SK-N-SH (cell line): ENCODE results near the gene SLC25A25. TPM values are rescaled to one million over a fixed set of nuclear protein-coding genes. Genes with fewer than 3 reads are reported as not detected.

Experiments used
- CTCF ChIA-PET: fragments of 300-600, 350-600 bp; formaldehyde crosslinking; extraction: SDS; loops from one replicate; lab custom pipeline; 2021; lab: Yijun Ruan, JAX
- POLR2A ChIA-PET: fragments of 350-600 bp; sonication (Branson Sonifier 250); formaldehyde crosslinking; extraction: SDS; loops from one replicate; lab custom pipeline; 2020; ENCODE audit warnings: antibody characterized with exemption, inconsistent platforms; lab: Yijun Ruan, JAX
- DNase-seq: peaks from one replicate; pipeline ENCODE4 v3.0.0; 2012
- H2AFZ ChIP-seq: fragments of 200-600 bp; sonication (generic); 2 replicates; pipeline ENCODE4 v1.8.1; 2016; ENCODE audit warnings: antibody characterized with exemption, mild to moderate bottlenecking, low read depth
- H3F3A ChIP-seq: fragments of 200-600 bp; sonication (generic); replicated peaks from 2 replicates; pipeline ENCODE3; 2016; ENCODE audit warnings: antibody characterized with exemption, mild to moderate bottlenecking; ENCODE audit not compliant: insufficient read depth
- H3K27ac ChIP-seq, 2 experiments: fragments of 200-500 bp in 1 of 2; fragments of 200-600 bp in 1 of 2; sonication (Bioruptor generic) in 1 of 2; sonication (generic), shearing (Covaris generic) in 1 of 2; 2 replicates each; pipeline versions ENCODE4 v1.5.1 to v1.6.1; 2014 to 2016; ENCODE audit warnings: low read depth in 2 of 2, inconsistent platforms in 1 of 2, low read length in 1 of 2, mild to moderate bottlenecking in 1 of 2, mixed read lengths in 1 of 2
- H3K27me3 ChIP-seq: fragments of 200-600 bp; sonication (generic), shearing (Covaris generic); 2 replicates; pipeline ENCODE4 v1.6.1; 2016; ENCODE audit warnings: mixed run types; ENCODE audit not compliant: insufficient read depth
- H3K36me3 ChIP-seq, 2 experiments: fragments of 200-500 bp in 1 of 2; fragments of 200-600 bp in 1 of 2; sonication (Bioruptor generic) in 1 of 2; sonication (generic) in 1 of 2; replicated peaks in 1 of 2; 2 replicates each; pipeline versions ENCODE3 to v1.5.1; 2014 to 2016; ENCODE audit warnings: low read length in 1 of 2, mild to moderate bottlenecking in 1 of 2; ENCODE audit not compliant: insufficient read depth in 2 of 2, control insufficient read depth in 1 of 2
- H3K4me1 ChIP-seq, 2 experiments: fragments of 200-500 bp in 1 of 2; fragments of 200-600 bp in 1 of 2; sonication (Bioruptor generic) in 1 of 2; sonication (generic), shearing (Covaris generic) in 1 of 2; 2 replicates each; pipeline versions ENCODE4 v1.5.1 to v1.6.1; 2014 to 2016; ENCODE audit warnings: low read depth in 1 of 2, low read length in 1 of 2, mixed run types in 1 of 2; ENCODE audit not compliant: insufficient read depth in 2 of 2, control insufficient read depth in 1 of 2
- H3K4me2 ChIP-seq: fragments of 200-600 bp; sonication (generic), shearing (Covaris generic); 2 replicates; pipeline ENCODE4 v1.6.1; 2017; ENCODE audit warnings: mixed run types
- H3K4me3 ChIP-seq, 2 experiments: fragments of 200-500 bp in 1 of 2; fragments of 200-600 bp in 1 of 2; sonication (Bioruptor generic) in 1 of 2; sonication (generic), shearing (Covaris generic) in 1 of 2; 2 replicates each; pipeline versions ENCODE4 v1.5.1 to v1.8.1; 2014 to 2016; ENCODE audit warnings: low read depth in 2 of 2, inconsistent platforms in 1 of 2, low read length in 1 of 2, mild to moderate bottlenecking in 1 of 2, mixed read lengths in 1 of 2, moderate library complexity in 1 of 2
- H3K79me2 ChIP-seq: fragments of 200-600 bp; sonication (generic); 2 replicates; pipeline ENCODE4 v1.8.1; 2017; ENCODE audit warnings: mild to moderate bottlenecking; ENCODE audit not compliant: insufficient read depth
- H3K9ac ChIP-seq: fragments of 200-600 bp; sonication (generic); 2 replicates; pipeline ENCODE4 v1.6.1; 2017; ENCODE audit warnings: mixed run types
- H3K9me2 ChIP-seq: fragments of 200-600 bp; sonication (generic); 2 replicates; pipeline ENCODE4 v1.6.1; 2017; ENCODE audit warnings: mixed run types
- H3K9me3 ChIP-seq: fragments of 200-600 bp; sonication (generic); 2 replicates; pipeline ENCODE4 v1.6.1; 2017; ENCODE audit warnings: mixed run types, mild to moderate bottlenecking, moderate library complexity
- H4K20me1 ChIP-seq: fragments of 200-600 bp; sonication (generic); 2 replicates; pipeline ENCODE4 v1.6.1; 2017; ENCODE audit warnings: mild to moderate bottlenecking, mixed run types; ENCODE audit not compliant: insufficient read depth
- ELF1 ChIP-seq: IDR thresholded peaks from 2 replicates; pipeline ENCODE4 v1.4.0; 2012
- FOSL2 ChIP-seq: IDR thresholded peaks from 2 replicates; pipeline ENCODE4 v1.4.0; 2012; ENCODE audit warnings: low read depth, mild to moderate bottlenecking, moderate library complexity, borderline replicate concordance
- FOXJ3 ChIP-seq: sonication (generic); formaldehyde crosslinking; IDR thresholded peaks from 2 replicates; pipeline ENCODE4 v1.5.1; 2020; ENCODE audit warnings: mild to moderate bottlenecking, missing genetic modification reagents
- GABPA ChIP-seq: IDR thresholded peaks from 2 replicates; pipeline ENCODE4 v1.4.0; 2012; ENCODE audit warnings: low read depth, mild to moderate bottlenecking
- MAX ChIP-seq: IDR thresholded peaks from 2 replicates; pipeline ENCODE4 v1.4.0; 2012; ENCODE audit warnings: low read depth
- MEF2A ChIP-seq: IDR thresholded peaks from 2 replicates; pipeline ENCODE4 v1.4.0; 2012; ENCODE audit warnings: low read depth, borderline replicate concordance
- MXI1 ChIP-seq: IDR thresholded peaks from 2 replicates; pipeline ENCODE4 v1.6.1; 2012; ENCODE audit warnings: mild to moderate bottlenecking, low read depth, low read length, improper control_type of control experiment
- NFIC ChIP-seq: IDR thresholded peaks from 2 replicates; pipeline ENCODE4 v1.4.0; 2012; ENCODE audit warnings: borderline replicate concordance
- NRF1 ChIP-seq: IDR thresholded peaks from 2 replicates; pipeline ENCODE4 v1.6.1; 2012; ENCODE audit warnings: low read depth, mild to moderate bottlenecking, low read length
- PBX3 ChIP-seq: IDR thresholded peaks from 2 replicates; pipeline ENCODE4; 2012
- RFX5 ChIP-seq: IDR thresholded peaks from 2 replicates; pipeline ENCODE4 v1.6.1; 2012; ENCODE audit warnings: mild to moderate bottlenecking, improper control_type of control experiment, low read length
- SIN3A ChIP-seq: IDR thresholded peaks from 2 replicates; pipeline ENCODE4 v1.6.1; 2012; ENCODE audit warnings: low read depth, mild to moderate bottlenecking, low read length, moderate library complexity, borderline replicate concordance
- TCF12 ChIP-seq: IDR thresholded peaks from 2 replicates; pipeline ENCODE4 v1.4.0; 2012
- TEAD4 ChIP-seq: IDR thresholded peaks from 2 replicates; pipeline ENCODE4 v1.4.0; 2012; ENCODE audit warnings: mild to moderate bottlenecking, borderline replicate concordance; ENCODE audit not compliant: insufficient read depth
- USF1 ChIP-seq: IDR thresholded peaks from 2 replicates; pipeline ENCODE4 v1.4.0; 2012; ENCODE audit warnings: low read depth, borderline replicate concordance
- USF2 ChIP-seq: fragments of 150-350 bp; IDR thresholded peaks from 2 replicates; pipeline ENCODE4 v1.6.1; 2017; ENCODE audit warnings: antibody characterized with exemption, low read length, low read depth, borderline replicate concordance
- WGBS: methylation state at CpG from one replicate; pipeline ENCODE4 v1.1.6; 2017; ENCODE audit warnings: low lambda C conversion rate; 5-methylcytosine and 5-hydroxymethylcytosine counted together
- polyA plus RNA-seq, 3 experiments: library from polyadenylated mRNA; depleted of rRNA; stranded (reverse); fragments of >200 nt; gene quantifications; 2 replicates each; pipeline ENCODE4 v1.2.3, GENCODE V29; 2012

SLC25A25 gene
- polyA plus RNA-seq, 1 of the 3 experiments (the other 2 are of a cell fraction) = 12.1 TPM

GRCh38 chr9:128077847-128078503 lies 9.9 kb downstream of the SLC25A25 start (continued):
- no peak for TF ChIP-seq TEAD4
- no peak for TF ChIP-seq TCF12
- TF ChIP-seq SIN3A = no peak
- TF ChIP-seq RFX5 = no peak
- TF ChIP-seq MEF2A = no peak
- TF ChIP-seq USF1 = no peak
- TF ChIP-seq MXI1 = no peak

GRCh38 chr9:128078504-128079434 lies 10.7 kb downstream of the SLC25A25 start:
- Histone ChIP-seq H3K4me1 (peaks cover 7 to 33% of the 10 kb centered on the region in 2 experiments; a peak in 2 of 4 replicates), H3F3A (peaks cover 40% of the 10 kb centered on the region), H3K4me2 (0 out of 2 replicates have a peak overlapping the region, but pooled peaks have one; percentile 37), H3K9ac (no peak overlapping the region), H3K9me2 (no peaks in the 10 kb centered on the region), H2AFZ (no peak overlapping the region), H3K9me3 (no peaks in the 10 kb centered on the region), H3K27me3 (no peaks in the 10 kb centered on the region), H3K36me3 (no peaks in the 10 kb centered on the region), H4K20me1 (0 out of 2 replicates have a peak, but pooled peaks cover 4% of the 10 kb centered on the region), H3K4me3 (no peak overlapping the region), H3K27ac (peak overlapping the region; percentile 2 to 12; a peak in 3 of 4 replicates), H3K79me2 (peaks cover 95% of the 10 kb centered on the region)
- CTCF ChIA-PET = interaction anchor here (0.6 to 1.7 kb wide), 7 partner anchors 14 to 141 kb away, joined by 3 to 5 read pairs (median 3); partner anchors contain the start of gene DPM2
- WGBS = 56% methylated on average over 11 of the region's 11 CpGs
- no peak for DNase-seq
- POLR2A ChIA-PET = interaction anchor here (1.4 kb wide), 1 partner anchor 12 kb away, joined by 4 read pairs; the partner anchor contains the start of gene NAIF1
- TF ChIP-seq GABPA (no peak), FOSL2 (0 out of 2 replicates have a peak, but pooled peaks have one; percentile 18), PBX3 (0 out of 2 replicates have a peak, but pooled peaks have one; percentile 8)

- Histone ChIP-seq H3F3A (peaks cover 37% of the 10 kb centered on the region), H3K4me2 (no peak overlapping the region), H3K9ac (no peak overlapping the region), H2AFZ (no peak overlapping the region), H3K27ac (peak overlapping the region in 1 of 2 experiments; percentile 82; a peak in 1 of 4 replicates), H3K27me3 (no peaks in the 10 kb centered on the region), H3K79me2 (peaks cover 95% of the 10 kb centered on the region), H3K4me1 (peaks cover 7 to 33% of the 10 kb centered on the region in 2 experiments; a peak in 2 of 4 replicates), H3K4me3 (no peak overlapping the region), H3K9me3 (no peaks in the 10 kb centered on the region), H4K20me1 (0 out of 2 replicates have a peak, but pooled peaks cover 4% of the 10 kb centered on the region), H3K36me3 (no peaks in the 10 kb centered on the region), H3K9me2 (no peaks in the 10 kb centered on the region)
- CTCF ChIA-PET = interaction anchor here (1.1 to 1.8 kb wide), 2 partner anchors 37 to 46 kb away, joined by 3 to 7 read pairs; no protein-coding TSS in a partner anchor
- 96% methylated on average over 5 of the region's 5 CpGs for WGBS
- POLR2A ChIA-PET = interaction anchor here (0.7 kb wide), 1 partner anchor 13 kb away, joined by 3 read pairs; no protein-coding TSS in a partner anchor
- DNase-seq = no peak
- no peak for TF ChIP-seq FOXJ3
- TF ChIP-seq NFIC = no peak
- no peak for TF ChIP-seq USF2
- no peak for TF ChIP-seq NRF1
- no peak for TF ChIP-seq FOSL2
- TF ChIP-seq MAX = no peak
- no peak for TF ChIP-seq MXI1
- TF ChIP-seq GABPA = no peak
- no peak for TF ChIP-seq TCF12
- no peak for TF ChIP-seq ELF1
- TF ChIP-seq USF1 = no peak
- no peak for TF ChIP-seq MEF2A
- TF ChIP-seq SIN3A = no peak
Measured at GRCh38 chr9:128080206-128080605, 12.2 kb downstream of the SLC25A25 start.
